Thymus (tissue), 11 donors: ENCODE results near the gene EHBP1. TPM values are rescaled to one million over a fixed set of nuclear protein-coding genes. Genes with fewer than 3 reads are reported as not detected.

ENCODE experiments used
- DNase-seq, 9 donors: peaks; one replicate each; pipeline ENCODE4 v3.0.0-alpha.2; 2013; ENCODE audit warnings: low spot score in 9 of 9, low read depth in 6 of 9, missing footprints in 1 of 9
- H3K27ac ChIP-seq, 2 donors: one replicate each; pipeline ENCODE4 v1.5.1; 2013; ENCODE audit warnings: control low read depth in 1 of 2, low read depth in 1 of 2, low read length in 1 of 2, mild to moderate bottlenecking in 1 of 2, moderate library complexity in 1 of 2
- H3K27me3 ChIP-seq, 2 donors: one replicate each; pipeline ENCODE4 v1.5.1; 2013; ENCODE audit warnings: low read length in 1 of 2; ENCODE audit not compliant: control insufficient read depth in 2 of 2, insufficient read depth in 1 of 2
- H3K36me3 ChIP-seq, 2 donors: one replicate each; pipeline ENCODE4 v1.5.1; 2013; ENCODE audit warnings: low read length in 1 of 2, mild to moderate bottlenecking in 1 of 2, moderate library complexity in 1 of 2; ENCODE audit not compliant: control insufficient read depth in 2 of 2, insufficient read depth in 2 of 2
- H3K4me1 ChIP-seq, 2 donors: one replicate each; pipeline ENCODE4 v1.5.1; 2013; ENCODE audit warnings: low read length in 2 of 2; ENCODE audit not compliant: control insufficient read depth in 2 of 2, insufficient read depth in 2 of 2
- H3K4me3 ChIP-seq, 2 donors: one replicate each; pipeline ENCODE4 v1.5.1; 2013; ENCODE audit warnings: low read length in 2 of 2, control low read depth in 1 of 2, mild to moderate bottlenecking in 1 of 2
- H3K9me3 ChIP-seq, 2 donors: one replicate each; pipeline ENCODE4 v1.5.1; 2013; ENCODE audit warnings: low read length in 1 of 2, mild to moderate bottlenecking in 1 of 2; ENCODE audit not compliant: control insufficient read depth in 2 of 2, insufficient read depth in 1 of 2
- WGBS: extraction: QIAGEN DNeasy Blood & Tissue Kit; methylation state at CpG from one replicate; pipeline ENCODE4 v1.1.7; 2013; 5-methylcytosine and 5-hydroxymethylcytosine counted together
- polyA plus RNA-seq: library from polyadenylated mRNA; stranded (reverse); fragments of 200-250 nt; gene quantifications from one replicate; pipeline ENCODE4 v1.2.3, GENCODE V29; 2013
- total RNA-seq: library from RNA; stranded (reverse); fragments of 120-200 nt; gene quantifications from one replicate; pipeline ENCODE4 v1.2.4, GENCODE V29; 2013
- donor health status: healthy.

EHBP1 gene
- total and polyA plus RNA-seq, 2 donors, result 11.2 to 19.5 TPM

DNA sequence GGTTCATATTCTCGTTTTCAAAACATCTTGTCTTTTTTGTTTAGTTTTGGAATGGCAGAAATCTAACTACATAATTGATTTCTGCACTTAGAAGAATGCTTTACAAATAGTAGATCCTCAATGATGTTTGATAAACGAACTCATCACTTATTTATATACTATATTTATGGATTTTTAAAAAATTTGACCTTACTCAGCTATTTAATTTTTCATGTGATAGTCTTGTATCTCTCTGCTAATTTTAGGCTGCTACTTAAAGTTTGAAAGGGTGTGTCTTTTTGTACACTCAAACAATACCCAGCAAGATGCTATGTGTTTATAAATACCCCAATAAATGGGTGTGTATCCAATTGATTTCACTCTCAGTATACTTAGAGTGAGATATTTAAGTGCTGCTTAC, 86.9 kb downstream of the EHBP1 start:
- Histone ChIP-seq H3K4me1 (no peaks in the 10 kb centered on the region), H3K27ac (no peak overlapping the region), H3K4me3 (no peak overlapping the region), H3K9me3 (no peaks in the 10 kb centered on the region), H3K36me3 (no peaks in the 10 kb centered on the region), H3K27me3 (no peaks in the 10 kb centered on the region)
- DNase-seq, result no peak
- WGBS, result 97% methylated on average over 2 of the region's 2 CpGs

DNA sequence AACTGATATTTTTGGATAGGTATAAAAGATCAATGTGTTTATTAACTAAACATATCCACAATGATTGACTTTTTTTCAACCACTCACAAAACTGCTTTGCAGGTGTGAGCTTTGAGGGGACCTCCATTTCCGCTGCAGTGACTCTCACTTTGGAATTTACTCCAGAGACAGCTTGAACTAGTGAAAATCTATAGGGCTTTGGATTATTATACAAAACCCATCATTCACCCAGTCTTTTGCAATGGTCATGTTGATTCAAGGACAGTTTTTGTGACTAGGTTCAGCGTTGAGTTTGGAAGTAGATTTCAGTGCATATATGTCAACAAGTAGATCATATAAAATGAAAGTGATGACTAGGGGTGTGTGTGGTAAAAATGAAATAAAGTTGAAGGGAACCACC, 87.7 kb downstream of the EHBP1 start:
- DNase-seq, result no peak
- Histone ChIP-seq H3K36me3 (no peaks in the 10 kb centered on the region), H3K9me3 (no peaks in the 10 kb centered on the region), H3K27ac (no peak overlapping the region), H3K4me3 (no peak overlapping the region), H3K27me3 (no peaks in the 10 kb centered on the region), H3K4me1 (no peaks in the 10 kb centered on the region)
- 98% methylated on average over 2 of the region's 2 CpGs for WGBS

DNA sequence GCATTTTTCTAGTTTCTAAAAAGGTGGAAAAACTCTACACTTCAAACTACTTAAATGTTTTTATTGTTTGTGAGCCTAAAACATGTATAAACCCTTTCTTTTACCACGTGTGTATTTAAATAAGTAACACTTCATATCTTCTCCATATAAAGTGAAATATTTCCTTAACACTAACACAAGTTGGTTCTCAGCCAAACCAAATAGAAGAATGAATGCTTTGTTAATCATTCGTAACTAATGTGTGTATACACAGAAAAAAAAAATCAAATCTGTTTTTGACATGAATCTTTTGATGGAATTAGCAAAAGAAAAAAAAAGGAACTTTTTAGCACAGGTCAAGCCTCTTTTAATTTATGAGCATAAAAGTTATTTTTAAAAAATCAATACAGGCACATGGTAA, 89.3 kb downstream of the EHBP1 start:
- Histone ChIP-seq H3K27me3 (no peaks in the 10 kb centered on the region), H3K36me3 (no peaks in the 10 kb centered on the region), H3K9me3 (no peaks in the 10 kb centered on the region), H3K4me3 (no peak overlapping the region), H3K27ac (no peak overlapping the region), H3K4me1 (no peaks in the 10 kb centered on the region)
- WGBS, result 88% methylated on average over 2 of the region's 2 CpGs
- DNase-seq, result no peak

DNA sequence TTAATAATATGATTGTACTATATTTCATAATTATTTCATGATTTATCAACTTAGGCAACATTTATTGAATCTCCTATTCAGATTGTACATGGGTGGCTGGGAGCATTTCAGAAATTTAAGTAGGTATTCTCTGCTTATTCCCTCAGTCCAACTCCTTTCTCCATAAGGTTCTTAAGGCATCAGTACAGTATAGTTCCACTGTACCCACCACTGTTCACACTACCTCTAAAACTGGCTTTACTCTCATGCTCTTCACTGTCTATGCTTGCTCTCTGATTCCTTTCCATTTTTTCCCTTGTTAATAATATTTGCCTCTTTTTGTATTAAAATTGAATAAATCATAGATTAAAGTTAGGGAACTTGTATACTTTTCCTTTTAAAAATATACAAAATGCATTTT, 89.8 kb downstream of the EHBP1 start:
- Histone ChIP-seq H3K27ac (no peak overlapping the region), H3K4me3 (no peak overlapping the region), H3K36me3 (no peaks in the 10 kb centered on the region), H3K9me3 (no peaks in the 10 kb centered on the region), H3K4me1 (no peaks in the 10 kb centered on the region), H3K27me3 (no peaks in the 10 kb centered on the region)
- no peak for DNase-seq

DNA sequence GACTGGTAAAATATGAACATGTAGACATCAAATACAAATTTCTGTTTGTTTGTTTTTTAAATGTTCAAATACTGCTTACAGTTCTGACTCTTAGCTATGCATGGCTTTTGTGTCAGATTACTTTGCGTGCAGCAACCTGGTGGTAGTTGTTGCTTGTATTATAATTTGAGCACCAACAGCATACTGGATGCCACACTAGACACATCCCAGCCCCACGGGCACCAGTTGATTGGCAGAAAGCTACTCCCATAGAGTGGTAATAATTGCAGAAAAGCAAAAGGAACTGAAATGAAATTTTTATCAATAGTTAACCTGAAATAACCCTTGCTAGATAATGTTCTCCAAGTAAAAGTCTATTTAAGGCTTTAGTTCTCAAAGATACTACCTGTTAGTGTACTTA, 91.6 kb downstream of the EHBP1 start:
- no peak for DNase-seq
- Histone ChIP-seq H3K4me3 (no peak overlapping the region), H3K4me1 (peaks cover 0 to 3% of the 10 kb centered on the region in 2 donors), H3K36me3 (no peaks in the 10 kb centered on the region), H3K9me3 (no peaks in the 10 kb centered on the region), H3K27me3 (no peaks in the 10 kb centered on the region), H3K27ac (no peak overlapping the region)
- 93% methylated on average over 2 of the region's 2 CpGs for WGBS

DNA sequence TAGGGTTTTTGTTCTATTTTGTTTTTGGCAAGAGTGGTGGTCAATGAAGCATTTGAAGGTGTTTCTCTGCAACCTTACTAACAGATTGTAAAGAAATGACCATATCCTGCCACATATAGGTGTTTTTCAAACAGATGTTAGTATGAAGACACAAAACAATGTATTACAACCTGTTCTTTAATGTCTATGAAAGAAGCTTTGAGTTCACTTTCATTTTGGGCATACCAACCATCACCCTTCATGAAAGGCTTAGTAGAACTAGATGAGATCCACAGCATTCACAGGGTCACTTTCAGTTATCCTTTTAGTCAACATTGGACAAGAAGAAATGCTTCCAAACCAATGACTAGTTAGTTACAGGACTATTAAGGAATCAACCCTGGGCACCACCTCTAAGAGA, 95.1 kb downstream of the EHBP1 start:
- DNase-seq, result peak in 1 of 9 donors; percentile 16
- Histone ChIP-seq H3K9me3 (no peaks in the 10 kb centered on the region), H3K27ac (no peak overlapping the region), H3K27me3 (no peaks in the 10 kb centered on the region), H3K4me3 (no peak overlapping the region), H3K36me3 (no peaks in the 10 kb centered on the region), H3K4me1 (peaks cover 0 to 4% of the 10 kb centered on the region in 2 donors)

DNA sequence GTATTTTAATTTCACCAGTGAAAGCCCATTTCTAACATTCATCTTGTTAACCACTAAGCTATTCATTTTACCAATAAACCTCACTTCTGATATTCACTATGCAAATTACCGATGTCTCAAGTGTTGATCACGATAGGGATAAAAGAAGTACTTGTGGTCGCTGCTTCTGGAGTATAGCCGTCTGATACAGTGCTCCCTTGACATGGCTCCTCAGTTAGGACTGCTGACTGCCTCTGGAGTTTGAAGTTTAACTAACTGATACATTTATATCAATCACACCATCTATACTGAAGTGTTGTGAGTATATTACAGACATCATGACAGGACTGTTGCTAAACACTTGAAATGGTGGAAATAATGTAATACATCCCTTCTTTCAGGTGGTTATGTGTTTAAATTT, 95.6 kb downstream of the EHBP1 start:
- Histone ChIP-seq H3K4me1 (peaks cover 0 to 4% of the 10 kb centered on the region in 2 donors), H3K27me3 (no peaks in the 10 kb centered on the region), H3K4me3 (no peak overlapping the region), H3K9me3 (no peaks in the 10 kb centered on the region), H3K36me3 (no peaks in the 10 kb centered on the region), H3K27ac (no peak overlapping the region)
- no peak for DNase-seq
- 80% methylated on average over 4 of the region's 4 CpGs for WGBS

DNA sequence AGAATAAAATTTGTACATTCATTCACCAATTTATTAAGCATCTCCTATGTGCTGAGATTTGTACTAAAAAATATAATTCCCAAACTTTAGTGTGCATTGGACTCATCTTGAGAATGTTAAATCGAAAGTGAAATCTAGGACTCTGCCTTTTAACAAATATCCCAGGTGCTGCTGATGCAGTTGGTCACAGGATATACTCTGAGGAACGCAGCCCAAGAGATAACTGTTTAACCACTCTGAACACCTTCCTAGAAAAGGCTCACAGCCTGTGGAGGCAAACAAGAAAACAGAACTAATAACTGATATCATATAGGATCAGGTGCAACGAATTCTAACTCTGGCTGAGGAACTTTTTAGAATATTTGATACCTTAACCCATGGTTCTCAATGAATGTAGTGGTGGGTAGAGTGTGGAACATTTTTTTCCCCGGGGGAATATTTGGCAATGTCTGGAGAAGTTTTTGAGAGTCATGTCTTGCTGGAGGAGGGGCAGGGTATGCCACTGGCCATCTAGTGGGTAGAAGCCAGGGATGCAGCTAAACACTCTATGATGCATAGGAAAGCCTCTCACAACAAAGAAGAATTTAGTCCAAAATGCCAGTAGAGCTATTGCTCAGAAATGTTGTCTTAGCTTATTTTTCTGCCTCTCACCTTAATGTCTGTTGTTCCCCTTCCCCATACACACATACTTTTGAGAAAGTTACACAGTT, 96.5 kb downstream of the EHBP1 start:
- H3K27ac ChIP-seq, result peak overlapping the region in 1 of 2 donors; percentile 40
- peaks cover 0 to 4% of the 10 kb centered on the region in 2 donors for H3K4me1 ChIP-seq
- H3K27me3 ChIP-seq, result no peaks in the 10 kb centered on the region
- no peaks in the 10 kb centered on the region for H3K9me3 ChIP-seq
- WGBS, result 42% methylated on average over 4 of the region's 4 CpGs
- DNase-seq, result peak in 5 of 9 donors; percentile 7 to 56 (median 13)
- no peaks in the 10 kb centered on the region for H3K36me3 ChIP-seq
- H3K4me3 ChIP-seq, result no peak overlapping the region

DNA sequence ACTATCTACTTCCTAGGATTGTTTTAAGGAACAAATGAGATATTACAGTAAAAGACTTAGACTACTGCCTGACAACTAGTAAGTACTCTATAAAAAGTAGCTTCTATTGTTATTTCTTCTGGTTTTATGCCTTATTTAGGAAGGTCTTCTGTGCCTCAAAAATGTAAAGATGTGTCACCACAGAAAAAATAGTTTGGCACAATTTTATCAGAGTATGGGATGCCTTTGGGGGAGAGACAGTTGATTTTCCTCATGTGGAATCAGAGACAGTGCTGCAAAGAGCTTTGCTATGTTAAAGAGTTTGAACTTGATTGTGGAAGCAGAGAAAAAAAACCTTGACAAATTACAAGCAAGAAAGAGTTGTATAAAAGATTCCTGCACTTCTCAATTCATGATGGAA, 98.4 kb downstream of the EHBP1 start:
- DNase-seq, result no peak
- Histone ChIP-seq H3K4me3 (no peak overlapping the region), H3K27ac (no peak overlapping the region), H3K27me3 (no peaks in the 10 kb centered on the region), H3K36me3 (no peaks in the 10 kb centered on the region), H3K4me1 (peaks cover 0 to 4% of the 10 kb centered on the region in 2 donors), H3K9me3 (peaks cover 0 to 4% of the 10 kb centered on the region in 2 donors)
